NCI-H748 (cell line): ENCODE measurements around the gene PANX1.

Experiments
- DNase-seq: peaks from one replicate; lab custom pipeline; 2025; ENCODE audit not compliant: unreplicated experiment; lab: John Stamatoyannopoulos, UW

The PANX1 gene

GRCh38 chr11:94183886-94184264 lies 55.2 kb downstream of the PANX1 start:
- peak; percentile 49 for DNase-seq

- DNase-seq, result no peak
Observed at GRCh38 chr11:94184362-94184761, 55.7 kb downstream of the PANX1 start.

- DNase-seq, result no peak
Observed at GRCh38 chr11:94184846-94185245, 56.2 kb downstream of the PANX1 start.

DNA sequence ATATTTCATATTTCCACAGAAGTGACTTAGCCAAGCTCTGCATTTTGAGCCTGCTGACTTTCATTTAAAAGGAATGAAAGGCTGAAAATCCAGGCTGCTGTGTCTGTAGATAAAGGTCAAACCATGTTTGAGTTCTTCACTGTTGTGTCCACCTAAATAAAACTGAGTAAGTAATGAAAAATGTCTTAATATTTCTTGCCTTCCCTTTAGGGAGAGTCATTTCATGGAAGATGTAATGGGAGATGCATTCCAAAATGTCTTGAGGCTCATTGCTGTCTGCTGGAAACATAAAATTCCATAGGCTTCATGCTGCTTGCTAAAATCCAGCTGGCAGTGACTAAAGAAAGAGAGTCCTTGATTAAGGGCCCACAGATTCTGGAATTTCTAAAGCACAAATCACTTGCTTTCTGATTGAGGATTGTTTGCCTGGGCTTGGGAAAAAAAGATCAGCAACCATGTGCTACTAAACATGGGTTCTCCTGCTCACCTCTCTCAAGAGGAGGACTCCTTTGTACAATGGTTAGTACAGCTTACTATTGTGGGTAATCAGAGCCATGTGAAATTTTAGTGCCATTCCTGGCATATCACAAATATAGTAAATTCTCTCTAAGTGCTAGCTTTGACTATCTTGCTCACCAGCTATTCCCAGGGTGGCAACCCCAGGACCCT lies 56.9 kb downstream of the PANX1 start:
- no peak for DNase-seq

DNA sequence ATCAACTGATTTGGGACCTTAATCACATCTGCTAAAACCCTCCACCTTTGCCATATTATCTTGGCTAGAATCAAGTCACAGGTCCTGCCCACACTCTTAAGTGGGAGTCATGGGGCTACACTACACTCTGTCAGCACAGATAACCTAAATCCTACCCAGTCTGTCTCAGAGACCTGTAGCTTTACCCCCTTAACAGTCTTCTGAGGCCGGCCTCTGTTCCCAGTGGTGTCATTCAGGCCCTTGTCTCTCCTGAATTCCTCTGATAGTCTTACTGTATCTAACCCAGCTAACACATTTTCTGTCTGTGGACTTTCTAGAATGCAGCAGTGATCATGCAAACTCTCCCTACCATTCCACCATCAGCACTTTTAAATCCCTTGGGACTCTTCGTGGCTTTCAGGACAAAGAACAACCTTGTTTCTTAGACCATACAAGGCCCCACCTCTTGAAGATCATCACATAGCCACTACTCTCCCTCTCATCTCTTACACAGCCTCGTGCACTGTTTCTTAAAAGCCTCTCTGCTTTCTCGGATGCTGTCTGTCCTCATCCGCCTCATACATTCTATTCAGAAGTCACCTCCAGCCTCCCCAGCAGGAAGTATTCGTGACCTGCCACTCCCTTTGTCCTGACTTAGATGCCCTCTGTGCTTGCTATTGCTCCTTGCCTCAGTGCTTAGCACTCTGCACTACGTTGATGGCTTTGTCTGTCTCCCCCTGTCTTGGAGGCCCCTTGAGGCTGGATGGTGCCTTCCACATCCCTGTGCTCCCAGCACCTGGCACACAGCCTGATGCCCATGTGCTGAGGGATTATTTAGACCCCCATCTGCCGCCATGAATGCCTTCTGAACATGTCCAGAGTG lies 57.9 kb downstream of the PANX1 start:
- DNase-seq, result no peak

GRCh38 chr11:94193288-94193687 lies 64.6 kb downstream of the PANX1 start:
- no peak for DNase-seq

- DNase-seq, result no peak
Observed at GRCh38 chr11:94194712-94195111, 66.1 kb downstream of the PANX1 start.

DNA sequence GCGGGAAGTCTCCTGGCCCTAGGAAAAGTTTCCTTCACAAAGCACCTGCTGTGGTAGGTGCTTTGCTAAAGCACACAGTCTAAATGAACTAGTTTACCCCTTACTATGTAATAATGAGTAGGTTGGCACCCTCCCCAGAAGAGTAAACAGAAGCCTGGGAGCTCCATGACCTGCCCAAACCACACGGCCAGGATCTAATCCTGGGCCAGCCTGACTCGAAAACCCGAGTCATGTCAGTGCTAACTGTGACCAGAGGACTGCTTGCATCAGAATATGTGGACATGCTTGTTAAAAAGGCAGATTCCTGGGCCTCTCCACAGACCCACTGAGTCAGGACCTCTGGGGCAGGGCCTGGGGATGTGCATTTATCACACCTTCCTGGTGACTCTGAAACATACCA lies 67.7 kb downstream of the PANX1 start:
- DNase-seq, result no peak

GRCh38 chr11:94198718-94199117 lies 70.1 kb downstream of the PANX1 start:
- DNase-seq, result no peak

DNA sequence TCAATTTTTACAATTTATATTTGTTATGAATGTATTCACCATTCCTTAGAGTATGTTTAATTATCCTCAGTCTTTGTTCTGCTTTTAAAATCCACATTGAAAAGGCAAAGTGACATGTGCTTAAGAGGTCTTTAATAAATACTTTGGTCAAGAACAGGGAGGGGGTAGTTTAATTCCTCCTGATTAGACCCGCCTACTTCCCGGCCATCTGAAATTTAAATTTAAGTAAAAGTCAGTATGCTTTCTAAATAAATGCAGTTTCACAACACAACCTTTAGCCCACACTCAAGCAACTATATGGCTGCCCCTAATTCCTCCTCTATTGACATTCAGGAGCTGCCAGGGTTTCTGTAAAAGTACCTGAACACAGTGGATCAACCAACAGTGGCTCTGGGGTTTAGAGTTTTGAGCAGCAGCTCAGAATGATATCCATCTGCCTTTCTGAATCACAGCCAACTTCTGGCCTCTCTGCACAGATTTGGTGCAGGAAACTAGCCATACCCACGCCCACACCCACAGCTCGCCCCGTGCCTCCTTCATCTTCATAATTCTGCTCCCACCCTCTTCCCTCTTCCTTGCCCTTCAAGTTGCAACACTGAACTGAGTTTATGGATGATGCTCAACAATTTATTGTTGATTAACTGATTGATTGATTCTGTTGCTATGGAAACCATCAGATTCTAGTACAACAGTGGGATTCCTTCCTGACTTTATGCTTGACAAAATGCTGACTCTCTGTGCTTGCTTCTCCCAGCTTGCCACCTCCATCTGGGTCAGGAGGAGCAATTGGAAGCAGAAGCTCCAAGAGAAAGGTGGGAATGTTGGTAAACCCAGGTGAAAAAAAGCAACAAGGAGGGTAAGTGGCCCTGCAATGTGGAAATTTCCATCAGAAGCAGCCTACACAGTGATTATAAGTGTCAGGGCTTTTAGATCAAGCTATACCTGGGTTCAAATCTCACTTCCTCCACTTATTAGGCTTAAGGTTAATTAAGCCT lies 70.8 kb downstream of the PANX1 start:
- DNase-seq, result no peak

DNA sequence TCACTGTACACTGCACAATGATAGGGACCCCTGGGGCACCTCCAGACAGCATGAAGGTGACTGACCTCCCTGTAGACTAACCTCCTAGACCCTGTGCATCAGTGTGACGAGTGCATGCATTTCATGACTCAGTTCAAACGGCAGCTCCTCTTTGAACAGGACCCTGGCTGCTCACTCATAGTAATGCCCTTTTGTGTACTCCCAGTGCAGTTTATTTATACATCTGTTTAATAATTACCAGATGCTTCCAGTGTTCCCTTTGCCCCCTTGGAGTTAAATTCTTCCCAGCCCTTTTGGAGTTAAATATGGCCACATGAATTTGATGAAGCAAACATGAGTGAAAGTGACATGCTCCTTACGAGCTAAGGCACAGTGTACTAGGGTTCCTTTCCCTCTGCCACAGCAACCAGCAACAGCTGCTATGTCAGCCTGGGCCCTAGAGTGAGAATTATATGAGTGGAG lies 72.4 kb downstream of the PANX1 start:
- no peak for DNase-seq

DNA sequence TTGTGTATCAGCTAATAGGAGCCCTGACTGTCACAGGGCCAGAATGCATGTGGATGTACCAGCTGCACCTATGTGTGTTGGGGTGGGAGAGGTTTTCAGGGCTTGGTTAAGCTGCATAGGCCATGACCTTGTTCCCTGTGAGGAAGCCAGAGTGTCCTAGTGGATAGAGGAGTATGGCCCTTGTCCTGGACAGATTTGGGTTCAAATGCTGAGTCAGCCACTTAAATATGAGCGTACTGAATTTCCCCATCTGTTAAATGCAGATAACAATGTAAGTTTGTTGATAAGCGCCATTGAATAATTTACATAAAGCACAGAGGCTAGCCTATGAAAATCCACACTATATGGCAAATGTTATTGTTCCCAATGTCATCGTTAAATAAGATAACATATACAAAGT lies 74.4 kb downstream of the PANX1 start:
- DNase-seq, result no peak

GRCh38 chr11:94211261-94211830 lies 82.7 kb downstream of the PANX1 start:
- no peak for DNase-seq

- DNase-seq, result no peak
Observed at GRCh38 chr11:94212898-94213297, 84.3 kb downstream of the PANX1 start.

- DNase-seq, result no peak
Observed at GRCh38 chr11:94217705-94218104, 89.1 kb downstream of the PANX1 start.

GRCh38 chr11:94218372-94218771 lies 89.7 kb downstream of the PANX1 start:
- DNase-seq, result no peak

GRCh38 chr11:94219771-94220170 lies 91.1 kb downstream of the PANX1 start:
- peak; percentile 2 for DNase-seq

DNA sequence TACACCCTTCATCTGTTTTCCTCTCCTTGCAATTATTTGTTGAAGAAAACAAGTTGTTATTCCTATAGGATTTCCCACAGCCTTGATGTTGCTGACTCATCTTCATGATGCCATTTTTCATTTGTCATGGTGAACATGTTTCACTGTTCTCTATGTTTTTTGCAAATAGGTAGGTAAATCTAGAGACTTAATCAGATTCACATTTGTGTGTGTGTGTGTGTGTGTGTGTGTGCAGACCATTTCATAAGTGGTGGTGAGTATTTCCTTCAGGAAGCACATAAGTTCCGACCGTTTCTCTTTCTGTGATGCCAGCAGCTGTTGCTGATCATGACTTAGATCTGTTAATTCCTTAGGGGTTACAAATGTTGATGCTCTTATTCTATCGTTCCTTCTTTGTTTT lies 95.4 kb downstream of the PANX1 start:
- no peak for DNase-seq
